HG02588 (cell line): ENCODE results near the gene LRRC74B.
"Not testable (repeated sequence)": the region's sequence is repeated elsewhere in the genome, so short reads cannot be mapped to it uniquely, and the experiment has no call there.

ENCODE experiments used
- ATAC-seq: cut with Tn5 transposase; IDR thresholded peaks from one replicate; pipeline ENCODE4 v1.9.1; 2021; ENCODE audit warnings: mild to moderate bottlenecking, moderate library complexity; ENCODE audit not compliant: unreplicated experiment

Gene LRRC74B

GRCh38 chr22:21031545-21032036 lies 14.2 kb upstream of the LRRC74B start:
- no peak for ATAC-seq

GRCh38 chr22:21032037-21032867 lies 13.5 kb upstream of the LRRC74B start, which contains the start of gene SLC7A4:
Gene SLC7A4 (minus strand): TSS chr22:21032561. CDS start chr22:21031812, 749 bp downstream.
- no peak for ATAC-seq

GRCh38 chr22:21032868-21033688 lies 12.7 kb upstream of the LRRC74B start:
- ATAC-seq: no peak

- ATAC-seq: no peak
Observed at GRCh38 chr22:21033895-21034294, 11.9 kb upstream of the LRRC74B start.

- ATAC-seq: no peak
Observed at GRCh38 chr22:21034989-21035388, 10.8 kb upstream of the LRRC74B start.

DNA sequence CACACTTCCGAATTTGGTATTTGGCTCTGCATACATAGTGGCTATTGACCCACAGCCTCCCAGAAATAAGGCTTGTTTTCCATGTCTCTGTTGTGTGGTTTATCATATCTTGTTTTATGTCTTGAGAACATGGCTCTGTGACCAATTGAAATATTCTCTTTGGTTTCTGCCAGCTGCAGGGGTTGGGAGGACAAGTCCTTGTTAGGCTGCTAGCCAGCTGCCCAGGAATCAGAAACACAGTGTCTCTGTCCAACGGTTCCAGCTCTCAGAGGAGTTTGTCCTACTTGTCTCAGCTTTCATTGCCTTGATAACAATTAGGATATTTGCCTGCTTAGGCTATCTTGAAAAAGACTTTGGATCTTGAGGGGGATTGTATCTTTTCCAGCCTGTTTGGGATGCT lies 7.3 kb upstream of the LRRC74B start:
- ATAC-seq: no peak

GRCh38 chr22:21039158-21039557 lies 6.6 kb upstream of the LRRC74B start:
- ATAC-seq: not testable (repeated sequence)

DNA sequence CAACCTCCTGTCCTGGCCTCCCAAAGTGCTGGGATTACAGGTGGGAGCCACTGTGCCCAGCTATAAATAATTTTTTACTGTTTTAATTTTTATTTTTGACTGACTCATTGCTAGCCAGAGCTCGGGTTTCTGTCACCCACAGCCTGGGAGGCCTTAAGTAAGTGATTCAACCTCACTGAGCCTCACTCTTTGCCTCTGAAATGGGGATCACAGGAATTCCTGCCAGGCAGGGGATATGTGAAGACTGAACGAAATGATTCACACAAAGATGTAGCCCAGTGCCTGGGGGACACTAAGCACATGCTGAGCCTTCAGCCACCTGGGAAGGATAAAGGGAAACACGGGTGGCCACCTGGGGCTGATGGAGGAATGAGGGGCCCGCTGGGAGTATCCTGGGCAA lies 3.8 kb upstream of the LRRC74B start:
- no peak for ATAC-seq

DNA sequence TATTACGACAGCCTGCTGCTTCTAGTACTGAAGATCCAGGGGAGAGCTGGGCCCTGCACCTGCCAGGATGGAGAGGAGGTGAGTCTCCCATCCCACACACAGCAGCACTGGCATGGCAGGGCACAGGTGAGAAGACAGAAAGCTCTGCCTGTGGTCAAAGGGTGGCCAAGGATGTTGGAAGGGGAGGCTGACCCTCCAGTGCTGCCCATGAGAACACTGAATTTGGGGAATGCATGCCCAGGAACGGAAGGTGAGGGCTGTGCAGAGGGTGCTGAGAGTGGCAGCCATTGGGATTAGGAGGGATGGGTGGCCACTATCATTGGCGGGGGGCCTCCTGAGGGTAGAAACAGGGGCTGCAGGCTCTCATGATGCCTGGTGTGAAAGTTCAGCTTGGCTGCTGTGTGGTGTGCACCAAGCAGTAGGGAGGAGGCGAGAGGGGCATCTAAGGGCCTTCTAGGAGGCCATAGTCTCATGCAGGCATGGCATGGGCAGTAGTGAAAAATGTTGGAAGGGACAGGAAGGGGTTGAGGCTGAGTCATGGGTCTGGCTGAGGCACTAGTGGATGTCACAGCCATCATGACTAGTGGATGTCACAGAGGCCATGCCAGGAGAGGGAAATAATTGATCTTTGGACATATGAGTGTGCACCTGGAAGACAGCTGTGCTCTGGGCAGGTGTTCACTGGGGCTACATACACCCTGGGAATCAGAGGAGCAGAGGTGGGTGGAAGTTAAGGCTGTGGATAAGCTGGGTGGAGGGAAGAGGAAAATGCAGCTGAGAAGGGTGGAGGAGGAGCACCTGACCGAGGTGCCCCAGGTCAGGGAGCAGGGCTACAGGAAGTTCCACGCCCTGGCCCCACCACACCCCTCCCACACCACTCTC lies 2.5 kb upstream of the LRRC74B start:
- ATAC-seq: no peak

DNA sequence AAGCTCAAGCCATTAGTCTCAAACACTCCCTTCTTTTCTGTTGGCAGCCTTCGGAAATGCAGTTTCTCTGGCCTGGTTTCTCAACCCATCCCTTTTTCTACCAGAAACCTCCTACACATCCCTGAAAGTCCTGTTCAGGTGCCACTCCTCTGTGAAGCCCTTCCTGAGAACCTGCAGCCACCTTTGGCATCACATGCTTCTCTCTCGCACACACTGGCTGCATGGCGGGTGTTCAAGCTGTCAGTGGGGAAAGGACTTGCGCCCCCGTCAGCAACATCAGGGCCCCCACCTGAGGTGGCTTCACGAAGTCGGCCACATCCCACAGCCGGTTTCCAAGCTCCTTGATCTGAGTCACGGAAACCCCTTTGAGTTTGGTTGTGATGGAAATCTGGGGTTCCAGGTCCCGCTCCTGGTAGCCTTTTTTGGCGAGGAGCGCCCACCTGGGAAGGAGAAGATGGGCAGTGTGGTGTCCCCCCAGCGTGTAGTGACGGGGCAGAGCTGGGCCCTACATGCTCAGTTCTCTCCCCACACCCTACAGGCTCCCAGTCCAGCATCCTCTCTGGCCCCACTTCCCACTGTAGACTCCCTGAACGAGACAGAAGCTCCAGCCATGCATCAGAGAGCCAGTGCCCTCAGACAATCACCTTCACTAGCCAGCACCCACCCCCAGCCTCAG lies 1.7 kb upstream of the LRRC74B start:
- ATAC-seq: no peak

DNA sequence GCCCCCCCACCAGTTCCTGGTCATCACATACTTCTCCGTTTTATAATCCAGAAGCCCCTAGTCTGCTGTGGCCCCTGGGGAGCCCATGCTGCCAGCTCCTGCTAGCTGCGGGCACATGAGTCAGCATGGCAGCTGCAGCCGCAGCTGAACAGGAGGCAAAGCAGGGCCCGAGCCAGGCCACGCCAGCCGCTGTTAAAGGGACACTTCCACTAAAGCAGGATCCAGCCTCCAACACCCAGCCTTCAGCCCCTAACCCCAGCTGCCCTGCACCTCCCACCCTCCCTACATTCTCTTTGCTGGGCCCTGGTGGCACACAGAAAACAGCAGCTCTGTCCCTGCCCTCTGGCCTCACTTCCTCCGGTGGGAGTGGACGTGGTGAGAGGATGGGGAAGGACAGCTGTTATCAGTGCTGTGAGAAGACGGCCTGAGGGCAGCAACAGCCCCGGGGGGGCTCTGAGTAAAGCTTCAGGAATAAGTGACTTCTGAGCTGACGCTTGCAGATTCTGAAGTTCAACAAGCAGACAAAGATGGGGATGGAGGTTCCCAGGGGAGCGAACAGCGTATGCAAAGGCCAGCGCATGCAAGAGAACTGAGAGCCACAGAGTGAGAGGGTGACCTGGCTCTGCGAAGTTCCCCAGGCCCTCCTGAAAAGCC lies 688 bp upstream of the LRRC74B start:
- no peak for ATAC-seq

DNA sequence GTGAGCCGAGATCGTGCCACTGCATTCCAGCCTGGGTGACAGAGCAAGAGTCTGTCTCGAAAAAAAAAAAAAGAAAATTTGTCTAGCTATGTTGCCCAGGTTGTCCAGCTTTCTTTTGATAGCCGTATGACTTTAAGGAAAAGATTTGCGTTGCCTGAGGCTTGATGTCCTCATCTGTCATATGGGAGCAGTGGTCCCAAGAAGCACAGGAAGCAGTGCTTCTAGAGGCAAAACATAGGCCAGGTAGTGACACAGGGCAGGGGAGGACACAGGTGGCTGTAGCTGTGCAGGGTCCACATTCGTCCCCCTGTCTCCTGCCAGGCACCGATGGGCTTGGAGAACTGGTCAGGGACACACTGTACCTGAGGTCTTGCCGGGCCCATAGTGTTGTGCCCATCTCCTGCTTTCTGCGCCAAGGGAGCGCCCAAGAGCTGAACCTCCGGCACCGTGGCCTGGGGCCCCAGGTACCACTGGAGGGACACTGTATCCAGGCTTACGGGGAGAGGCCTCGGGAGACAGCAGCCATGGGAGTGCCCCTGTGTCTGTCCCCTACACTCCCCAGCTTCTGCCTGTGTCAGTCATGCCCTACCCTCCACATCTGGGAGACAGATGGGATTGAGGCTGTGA lies 1.4 kb downstream of the LRRC74B start:
- ATAC-seq: no peak

DNA sequence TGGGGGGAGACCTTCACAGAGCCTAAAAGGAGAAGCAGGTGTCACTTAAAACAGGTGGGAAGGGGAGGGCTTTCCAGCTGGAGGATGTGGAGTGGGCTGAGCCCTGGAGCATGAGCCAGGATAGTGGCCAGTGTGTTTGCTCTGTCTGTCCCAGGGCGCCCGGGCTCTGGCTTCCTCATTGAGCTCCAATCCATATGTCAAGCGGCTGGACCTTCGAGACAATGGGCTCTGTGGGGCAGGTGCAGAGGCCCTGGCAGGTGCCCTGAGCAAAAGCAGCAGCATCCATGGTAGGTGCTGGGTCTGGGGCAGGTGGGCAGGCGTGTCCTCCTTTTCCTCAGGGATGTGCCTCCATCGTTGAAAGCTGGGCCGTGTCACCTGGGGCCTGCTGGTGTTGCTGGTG lies 2.0 kb downstream of the LRRC74B start:
- ATAC-seq: no peak

DNA sequence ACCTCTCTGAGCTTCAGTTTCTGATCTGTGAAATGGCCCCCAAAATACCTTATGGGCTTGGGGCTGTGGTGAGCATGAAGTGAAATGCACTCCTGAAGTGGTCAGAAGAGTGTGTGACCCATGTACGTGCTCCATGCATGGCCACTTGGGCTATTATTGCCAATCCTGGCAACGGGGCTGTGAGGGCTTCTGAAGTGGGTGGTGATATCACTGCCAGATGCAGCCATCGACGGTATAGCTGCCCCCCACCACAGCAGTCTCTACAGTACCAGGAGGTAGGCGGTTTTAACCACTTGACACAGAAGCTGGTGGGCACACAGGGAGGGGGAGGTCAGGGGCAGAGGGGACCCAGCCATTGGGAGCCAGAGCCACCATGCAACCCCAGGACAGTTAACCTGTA lies 2.7 kb downstream of the LRRC74B start:
- ATAC-seq: not testable (repeated sequence)

DNA sequence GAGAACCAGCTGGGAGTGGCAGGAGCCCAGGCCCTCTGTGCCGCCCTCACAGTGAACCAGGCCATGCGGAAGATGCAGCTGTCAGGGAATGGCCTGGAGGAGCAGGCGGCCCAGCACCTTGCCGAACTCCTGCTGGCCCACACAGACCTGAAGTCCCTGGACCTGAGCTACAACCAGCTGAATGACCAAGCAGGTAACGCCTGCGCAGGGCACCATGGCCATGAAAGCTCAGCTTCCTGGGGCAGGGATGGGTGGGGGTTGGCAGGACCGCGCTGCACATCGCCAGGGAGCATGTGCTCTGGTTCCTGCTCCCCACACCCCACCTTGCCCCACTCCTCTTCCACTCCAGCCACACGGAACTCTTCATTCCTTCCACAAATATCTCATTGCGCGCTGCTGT lies 3.2 kb downstream of the LRRC74B start:
- ATAC-seq: not testable (repeated sequence)

DNA sequence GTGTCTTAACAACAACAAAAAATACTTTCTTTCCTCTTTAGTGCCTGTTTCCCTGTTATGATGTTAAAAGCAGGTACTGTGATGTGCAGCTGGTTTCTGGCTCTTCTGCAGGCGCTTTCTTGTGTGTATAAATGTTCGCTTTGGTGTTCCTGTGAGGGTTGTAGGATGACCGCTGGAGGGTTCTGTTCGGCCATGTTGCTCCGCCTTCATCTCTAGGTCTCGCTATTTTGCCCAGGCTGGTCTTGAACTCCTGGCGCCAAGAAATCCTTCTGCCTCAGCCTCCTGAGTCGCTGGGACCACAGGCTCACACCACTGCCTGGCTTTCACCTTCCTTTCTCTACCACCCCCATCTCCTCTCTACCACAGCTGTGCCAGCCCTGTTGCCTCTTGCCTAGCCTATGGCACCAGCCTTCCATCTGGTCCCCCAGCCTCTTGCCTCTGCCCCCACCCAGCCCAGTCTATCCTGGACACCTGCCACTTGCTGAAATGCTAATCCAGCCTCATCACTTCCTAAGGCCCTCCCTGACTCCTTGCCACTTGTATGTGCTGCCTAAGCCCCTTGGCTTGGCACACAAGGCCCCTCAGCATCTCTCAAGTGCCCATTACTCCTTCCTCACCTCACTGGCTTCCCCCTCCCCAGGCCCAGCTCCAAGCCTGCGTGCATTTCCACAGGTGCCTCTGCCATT lies 5.5 kb downstream of the LRRC74B start:
- no peak for ATAC-seq

DNA sequence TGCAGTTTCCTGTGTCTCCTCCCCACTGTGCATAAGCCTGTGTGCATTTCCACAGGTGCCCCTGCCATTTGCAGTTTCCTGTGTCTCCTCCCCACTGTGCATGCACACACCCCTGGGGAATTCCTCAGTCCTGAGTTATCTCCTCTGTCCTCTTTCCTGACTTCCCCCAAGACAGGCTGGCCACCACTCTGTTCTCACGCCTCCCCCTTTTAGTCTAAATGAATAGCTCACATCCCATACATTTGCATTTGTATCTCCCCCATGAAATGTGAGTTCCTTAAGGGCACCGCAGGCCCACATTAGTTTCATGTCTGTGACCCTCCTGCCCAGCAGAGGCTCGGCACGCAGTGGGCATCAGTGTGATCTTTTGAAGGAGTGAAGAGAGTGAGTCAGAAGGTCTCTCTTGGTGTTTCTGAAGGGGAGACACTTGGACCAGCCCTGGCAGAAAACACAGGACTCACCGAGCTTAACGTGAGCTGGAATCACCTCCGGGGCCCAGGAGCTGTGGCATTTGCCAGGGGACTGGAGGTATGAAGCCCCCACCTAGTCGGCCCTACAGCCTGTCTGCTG lies 6.2 kb downstream of the LRRC74B start:
- no peak for ATAC-seq

DNA sequence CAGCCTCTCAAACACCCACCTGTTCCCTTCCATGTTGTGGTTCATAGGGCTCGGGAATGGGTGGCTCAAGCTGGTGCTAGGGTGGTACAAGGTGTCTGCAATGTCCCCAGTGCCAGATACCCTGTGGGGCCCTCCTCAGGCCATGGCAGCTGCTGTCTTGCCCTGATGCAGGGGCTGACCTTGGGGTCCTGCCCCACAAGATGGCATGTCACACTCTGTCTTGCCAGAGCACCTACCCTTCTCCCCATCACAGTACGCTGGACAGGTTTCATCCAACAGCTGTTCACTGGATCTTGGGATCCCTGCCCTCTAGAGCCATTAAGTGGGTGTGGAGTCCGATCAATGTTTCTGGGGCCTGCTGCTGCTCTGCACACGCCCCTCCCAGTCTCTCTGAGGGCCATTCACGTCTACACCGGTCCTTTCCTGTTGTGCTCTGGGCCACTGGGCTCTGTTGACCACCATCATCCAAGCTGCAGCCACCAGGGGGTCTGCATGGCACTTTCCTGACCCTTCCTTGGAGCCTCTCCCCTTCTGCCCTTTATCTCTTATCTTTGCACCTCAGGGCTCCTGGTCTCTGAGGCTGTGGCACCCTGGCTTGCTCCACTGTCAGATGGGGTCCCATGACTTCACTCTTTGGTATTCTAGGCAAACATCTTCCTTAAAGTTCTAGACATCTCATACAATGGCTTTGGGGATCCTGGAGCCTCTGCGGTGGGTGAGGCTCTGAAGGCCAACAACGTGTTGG lies 7.1 kb downstream of the LRRC74B start:
- no peak for ATAC-seq
